HEK293 (cell line): ENCODE results near the gene ARL8B.

ENCODE experiments used
- GLI2 ChIP-seq: fragments of 450-650 bp; formaldehyde crosslinking; IDR thresholded peaks from 2 replicates; pipeline ENCODE4; 2017; ENCODE audit warnings: missing biosample characterization, missing genetic modification characterization, low read depth, borderline replicate concordance
- IKZF3 ChIP-seq: fragments of 450-650 bp; IDR thresholded peaks from 2 replicates; pipeline ENCODE4 v1.5.0; 2018; ENCODE audit warnings: missing biosample characterization, mild to moderate bottlenecking, missing genetic modification characterization, moderate library complexity
- SP3 ChIP-seq: fragments of 450-650 bp; formaldehyde crosslinking; IDR thresholded peaks from 2 replicates; pipeline ENCODE4 v1.5.1; 2016; ENCODE audit warnings: missing biosample characterization, missing genetic modification characterization
- ZFP69B ChIP-seq: fragments of 450-650 bp; formaldehyde crosslinking; IDR thresholded peaks from 2 replicates; pipeline ENCODE4 v1.5.1; 2016; ENCODE audit warnings: missing biosample characterization, missing genetic modification characterization
- ZNF114 ChIP-seq: fragments of 450-650 bp; formaldehyde crosslinking; IDR thresholded peaks from 2 replicates; pipeline ENCODE4 v1.5.0; 2017; ENCODE audit warnings: missing biosample characterization, missing genetic modification characterization
- ZNF174 ChIP-seq: fragments of 450-650 bp; formaldehyde crosslinking; IDR thresholded peaks from 2 replicates; pipeline ENCODE4 v1.5.0; 2017; ENCODE audit warnings: missing biosample characterization, mild to moderate bottlenecking, missing genetic modification characterization
- ZNF175 ChIP-seq: fragments of 450-650 bp; formaldehyde crosslinking; IDR thresholded peaks from 2 replicates; pipeline ENCODE4 v1.5.1; 2016; ENCODE audit warnings: missing biosample characterization, missing genetic modification characterization
- ZNF184 ChIP-seq: fragments of 450-650 bp; IDR thresholded peaks from 2 replicates; pipeline ENCODE4 v1.5.1; 2018; ENCODE audit warnings: missing biosample characterization, mild to moderate bottlenecking, missing genetic modification characterization
- ZNF239 ChIP-seq: fragments of 450-650 bp; formaldehyde crosslinking; IDR thresholded peaks from 2 replicates; pipeline ENCODE4 v1.5.1; 2016; ENCODE audit warnings: missing biosample characterization, missing genetic modification characterization
- ZNF416 ChIP-seq: fragments of 450-650 bp; formaldehyde crosslinking; IDR thresholded peaks from 2 replicates; pipeline ENCODE4 v1.5.1; 2016; ENCODE audit warnings: missing biosample characterization, missing genetic modification characterization
- ZNF473 ChIP-seq: fragments of 450-650 bp; formaldehyde crosslinking; IDR thresholded peaks from 2 replicates; pipeline ENCODE4 v1.5.1; 2017; ENCODE audit warnings: missing biosample characterization, missing genetic modification characterization
- ZNF544 ChIP-seq: fragments of 450-650 bp; formaldehyde crosslinking; IDR thresholded peaks from 2 replicates; pipeline ENCODE4 v1.5.0; 2017; ENCODE audit warnings: missing biosample characterization, missing genetic modification characterization
- ZNF571 ChIP-seq: fragments of 450-650 bp; formaldehyde crosslinking; IDR thresholded peaks from 2 replicates; pipeline ENCODE4 v1.5.0; 2017; ENCODE audit warnings: missing biosample characterization, missing genetic modification characterization
- ZNF785 ChIP-seq: fragments of 450-650 bp; formaldehyde crosslinking; IDR thresholded peaks from 2 replicates; pipeline ENCODE4 v1.5.1; 2016; ENCODE audit warnings: missing biosample characterization, missing genetic modification characterization
- TF ChIP-seq, protein P1 (sequence below): fragments of 450-650 bp; formaldehyde crosslinking; IDR thresholded peaks from 2 replicates; pipeline ENCODE4 v1.5.1; 2017; ENCODE audit warnings: missing biosample characterization, missing genetic modification characterization
- TF ChIP-seq, protein P2 (sequence below): fragments of 450-650 bp; formaldehyde crosslinking; IDR thresholded peaks from 2 replicates; pipeline ENCODE4 v1.5.1; 2016; ENCODE audit warnings: missing biosample characterization, missing genetic modification characterization
- TF ChIP-seq, protein P3 (sequence below): fragments of 450-650 bp; formaldehyde crosslinking; IDR thresholded peaks from 2 replicates; pipeline ENCODE4 v1.5.1; 2016; ENCODE audit warnings: missing biosample characterization, missing genetic modification characterization, borderline replicate concordance
- TF ChIP-seq, protein P4 (sequence below): fragments of 450-650 bp; formaldehyde crosslinking; conservative IDR thresholded peaks from 2 replicates; pipeline ENCODE4 v1.5.1; 2016; ENCODE audit warnings: low read depth, missing biosample characterization, missing genetic modification characterization
- TF ChIP-seq, protein P5 (sequence below): fragments of 450-650 bp; formaldehyde crosslinking; conservative IDR thresholded peaks from 2 replicates; pipeline ENCODE4 v1.5.1; 2016; ENCODE audit warnings: low read depth, missing biosample characterization, missing genetic modification characterization
- TF ChIP-seq, protein P6 (sequence below): fragments of 450-650 bp; formaldehyde crosslinking; IDR thresholded peaks from 2 replicates; pipeline ENCODE4 v1.5.1; 2016; ENCODE audit warnings: missing biosample characterization, missing genetic modification characterization

The ARL8B gene

DNA sequence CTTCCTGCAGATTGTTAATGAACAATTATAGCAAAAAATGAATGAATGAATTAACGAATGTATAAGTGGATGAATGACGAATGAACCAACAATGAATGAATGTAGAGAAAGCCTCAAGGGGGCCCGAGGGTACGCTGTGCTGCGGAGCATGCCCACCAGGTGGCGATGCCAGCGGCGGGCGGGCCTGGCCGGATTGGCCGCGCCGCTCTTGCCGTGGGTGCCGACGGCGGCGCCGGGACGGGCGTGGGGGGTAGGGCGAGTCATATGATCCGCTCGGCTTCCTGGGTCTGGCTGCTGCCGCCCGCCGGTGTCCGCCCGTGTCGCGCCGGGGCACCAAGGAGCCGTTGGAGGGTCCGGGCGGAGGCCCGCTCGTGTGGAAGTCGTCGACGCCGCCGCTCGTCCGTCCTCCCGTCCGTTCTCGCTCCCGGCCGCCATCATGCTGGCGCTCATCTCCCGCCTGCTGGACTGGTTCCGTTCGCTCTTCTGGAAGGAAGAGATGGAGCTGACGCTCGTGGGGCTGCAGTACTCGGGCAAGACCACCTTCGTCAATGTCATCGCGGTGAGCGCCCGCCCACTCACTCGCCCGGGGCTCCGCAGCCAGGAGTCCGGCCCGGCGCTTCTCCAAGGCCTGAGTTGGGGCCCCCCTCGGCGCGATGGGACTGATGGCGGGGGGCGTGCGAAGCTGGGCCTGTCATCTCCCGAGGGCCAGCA lies at the start of gene ARL8B (continued):
- TF ChIP-seq, protein P1, sequence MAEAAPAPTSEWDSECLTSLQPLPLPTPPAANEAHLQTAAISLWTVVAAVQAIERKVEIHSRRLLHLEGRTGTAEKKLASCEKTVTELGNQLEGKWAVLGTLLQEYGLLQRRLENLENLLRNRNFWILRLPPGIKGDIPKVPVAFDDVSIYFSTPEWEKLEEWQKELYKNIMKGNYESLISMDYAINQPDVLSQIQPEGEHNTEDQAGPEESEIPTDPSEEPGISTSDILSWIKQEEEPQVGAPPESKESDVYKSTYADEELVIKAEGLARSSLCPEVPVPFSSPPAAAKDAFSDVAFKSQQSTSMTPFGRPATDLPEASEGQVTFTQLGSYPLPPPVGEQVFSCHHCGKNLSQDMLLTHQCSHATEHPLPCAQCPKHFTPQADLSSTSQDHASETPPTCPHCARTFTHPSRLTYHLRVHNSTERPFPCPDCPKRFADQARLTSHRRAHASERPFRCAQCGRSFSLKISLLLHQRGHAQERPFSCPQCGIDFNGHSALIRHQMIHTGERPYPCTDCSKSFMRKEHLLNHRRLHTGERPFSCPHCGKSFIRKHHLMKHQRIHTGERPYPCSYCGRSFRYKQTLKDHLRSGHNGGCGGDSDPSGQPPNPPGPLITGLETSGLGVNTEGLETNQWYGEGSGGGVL (tag by site-specific recombination) = peak; percentile 88
- TF ChIP-seq ZNF239 (tag by site-specific recombination) (no peak), ZNF571 (tag by site-specific recombination) (no peak), ZNF184 (tag by site-specific recombination) (peak; percentile 76; the same call in 1 of the 2 replicates), ZNF175 (tag by site-specific recombination) (no peak), GLI2 (tag by site-specific recombination) (0 out of 2 replicates have a peak, but pooled peaks have one; percentile 2), ZNF544 (no peak), ZNF174 (tag by site-specific recombination) (peak; percentile 94), SP3 (tag by site-specific recombination) (peak; percentile 68; the same call in 1 of the 2 replicates), ZFP69B (tag by site-specific recombination) (peak; percentile 63), ZNF416 (tag by site-specific recombination) (no peak), ZNF473 (no peak), ZNF114 (no peak), ZNF785 (peak; percentile 57; the same call in 1 of the 2 replicates), IKZF3 (tag by site-specific recombination) (peak; percentile 83)
- TF ChIP-seq, protein P2, sequence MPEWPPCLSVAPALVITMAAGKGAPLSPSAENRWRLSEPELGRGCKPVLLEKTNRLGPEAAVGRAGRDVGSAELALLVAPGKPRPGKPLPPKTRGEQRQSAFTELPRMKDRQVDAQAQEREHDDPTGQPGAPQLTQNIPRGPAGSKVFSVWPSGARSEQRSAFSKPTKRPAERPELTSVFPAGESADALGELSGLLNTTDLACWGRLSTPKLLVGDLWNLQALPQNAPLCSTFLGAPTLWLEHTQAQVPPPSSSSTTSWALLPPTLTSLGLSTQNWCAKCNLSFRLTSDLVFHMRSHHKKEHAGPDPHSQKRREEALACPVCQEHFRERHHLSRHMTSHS = no peak
- TF ChIP-seq, protein P3, sequence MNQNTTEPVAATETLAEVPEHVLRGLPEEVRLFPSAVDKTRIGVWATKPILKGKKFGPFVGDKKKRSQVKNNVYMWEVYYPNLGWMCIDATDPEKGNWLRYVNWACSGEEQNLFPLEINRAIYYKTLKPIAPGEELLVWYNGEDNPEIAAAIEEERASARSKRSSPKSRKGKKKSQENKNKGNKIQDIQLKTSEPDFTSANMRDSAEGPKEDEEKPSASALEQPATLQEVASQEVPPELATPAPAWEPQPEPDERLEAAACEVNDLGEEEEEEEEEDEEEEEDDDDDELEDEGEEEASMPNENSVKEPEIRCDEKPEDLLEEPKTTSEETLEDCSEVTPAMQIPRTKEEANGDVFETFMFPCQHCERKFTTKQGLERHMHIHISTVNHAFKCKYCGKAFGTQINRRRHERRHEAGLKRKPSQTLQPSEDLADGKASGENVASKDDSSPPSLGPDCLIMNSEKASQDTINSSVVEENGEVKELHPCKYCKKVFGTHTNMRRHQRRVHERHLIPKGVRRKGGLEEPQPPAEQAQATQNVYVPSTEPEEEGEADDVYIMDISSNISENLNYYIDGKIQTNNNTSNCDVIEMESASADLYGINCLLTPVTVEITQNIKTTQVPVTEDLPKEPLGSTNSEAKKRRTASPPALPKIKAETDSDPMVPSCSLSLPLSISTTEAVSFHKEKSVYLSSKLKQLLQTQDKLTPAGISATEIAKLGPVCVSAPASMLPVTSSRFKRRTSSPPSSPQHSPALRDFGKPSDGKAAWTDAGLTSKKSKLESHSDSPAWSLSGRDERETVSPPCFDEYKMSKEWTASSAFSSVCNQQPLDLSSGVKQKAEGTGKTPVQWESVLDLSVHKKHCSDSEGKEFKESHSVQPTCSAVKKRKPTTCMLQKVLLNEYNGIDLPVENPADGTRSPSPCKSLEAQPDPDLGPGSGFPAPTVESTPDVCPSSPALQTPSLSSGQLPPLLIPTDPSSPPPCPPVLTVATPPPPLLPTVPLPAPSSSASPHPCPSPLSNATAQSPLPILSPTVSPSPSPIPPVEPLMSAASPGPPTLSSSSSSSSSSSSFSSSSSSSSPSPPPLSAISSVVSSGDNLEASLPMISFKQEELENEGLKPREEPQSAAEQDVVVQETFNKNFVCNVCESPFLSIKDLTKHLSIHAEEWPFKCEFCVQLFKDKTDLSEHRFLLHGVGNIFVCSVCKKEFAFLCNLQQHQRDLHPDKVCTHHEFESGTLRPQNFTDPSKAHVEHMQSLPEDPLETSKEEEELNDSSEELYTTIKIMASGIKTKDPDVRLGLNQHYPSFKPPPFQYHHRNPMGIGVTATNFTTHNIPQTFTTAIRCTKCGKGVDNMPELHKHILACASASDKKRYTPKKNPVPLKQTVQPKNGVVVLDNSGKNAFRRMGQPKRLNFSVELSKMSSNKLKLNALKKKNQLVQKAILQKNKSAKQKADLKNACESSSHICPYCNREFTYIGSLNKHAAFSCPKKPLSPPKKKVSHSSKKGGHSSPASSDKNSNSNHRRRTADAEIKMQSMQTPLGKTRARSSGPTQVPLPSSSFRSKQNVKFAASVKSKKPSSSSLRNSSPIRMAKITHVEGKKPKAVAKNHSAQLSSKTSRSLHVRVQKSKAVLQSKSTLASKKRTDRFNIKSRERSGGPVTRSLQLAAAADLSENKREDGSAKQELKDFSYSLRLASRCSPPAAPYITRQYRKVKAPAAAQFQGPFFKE = peak; percentile 55; the same call in 1 of the 2 replicates
- TF ChIP-seq, protein P4, sequence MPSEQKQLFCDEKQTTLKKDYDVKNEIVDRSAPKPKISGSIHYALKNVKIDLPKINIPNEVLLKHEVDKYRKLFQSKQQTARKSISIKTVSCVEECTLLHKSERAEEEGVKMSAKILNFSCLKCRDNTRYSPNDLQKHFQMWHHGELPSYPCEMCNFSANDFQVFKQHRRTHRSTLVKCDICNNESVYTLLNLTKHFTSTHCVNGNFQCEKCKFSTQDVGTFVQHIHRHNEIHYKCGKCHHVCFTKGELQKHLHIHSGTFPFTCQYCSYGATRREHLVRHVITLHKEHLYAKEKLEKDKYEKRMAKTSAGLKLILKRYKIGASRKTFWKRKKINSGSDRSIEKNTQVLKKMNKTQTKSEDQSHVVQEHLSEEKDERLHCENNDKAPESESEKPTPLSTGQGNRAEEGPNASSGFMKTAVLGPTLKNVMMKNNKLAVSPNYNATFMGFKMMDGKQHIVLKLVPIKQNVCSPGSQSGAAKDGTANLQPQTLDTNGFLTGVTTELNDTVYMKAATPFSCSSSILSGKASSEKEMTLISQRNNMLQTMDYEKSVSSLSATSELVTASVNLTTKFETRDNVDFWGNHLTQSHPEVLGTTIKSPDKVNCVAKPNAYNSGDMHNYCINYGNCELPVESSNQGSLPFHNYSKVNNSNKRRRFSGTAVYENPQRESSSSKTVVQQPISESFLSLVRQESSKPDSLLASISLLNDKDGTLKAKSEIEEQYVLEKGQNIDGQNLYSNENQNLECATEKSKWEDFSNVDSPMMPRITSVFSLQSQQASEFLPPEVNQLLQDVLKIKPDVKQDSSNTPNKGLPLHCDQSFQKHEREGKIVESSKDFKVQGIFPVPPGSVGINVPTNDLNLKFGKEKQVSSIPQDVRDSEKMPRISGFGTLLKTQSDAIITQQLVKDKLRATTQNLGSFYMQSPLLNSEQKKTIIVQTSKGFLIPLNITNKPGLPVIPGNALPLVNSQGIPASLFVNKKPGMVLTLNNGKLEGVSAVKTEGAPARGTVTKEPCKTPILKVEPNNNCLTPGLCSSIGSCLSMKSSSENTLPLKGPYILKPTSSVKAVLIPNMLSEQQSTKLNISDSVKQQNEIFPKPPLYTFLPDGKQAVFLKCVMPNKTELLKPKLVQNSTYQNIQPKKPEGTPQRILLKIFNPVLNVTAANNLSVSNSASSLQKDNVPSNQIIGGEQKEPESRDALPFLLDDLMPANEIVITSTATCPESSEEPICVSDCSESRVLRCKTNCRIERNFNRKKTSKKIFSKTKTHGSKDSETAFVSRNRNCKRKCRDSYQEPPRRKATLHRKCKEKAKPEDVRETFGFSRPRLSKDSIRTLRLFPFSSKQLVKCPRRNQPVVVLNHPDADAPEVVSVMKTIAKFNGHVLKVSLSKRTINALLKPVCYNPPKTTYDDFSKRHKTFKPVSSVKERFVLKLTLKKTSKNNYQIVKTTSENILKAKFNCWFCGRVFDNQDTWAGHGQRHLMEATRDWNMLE (tag by site-specific recombination) = peak; percentile 62
- TF ChIP-seq, protein P5, sequence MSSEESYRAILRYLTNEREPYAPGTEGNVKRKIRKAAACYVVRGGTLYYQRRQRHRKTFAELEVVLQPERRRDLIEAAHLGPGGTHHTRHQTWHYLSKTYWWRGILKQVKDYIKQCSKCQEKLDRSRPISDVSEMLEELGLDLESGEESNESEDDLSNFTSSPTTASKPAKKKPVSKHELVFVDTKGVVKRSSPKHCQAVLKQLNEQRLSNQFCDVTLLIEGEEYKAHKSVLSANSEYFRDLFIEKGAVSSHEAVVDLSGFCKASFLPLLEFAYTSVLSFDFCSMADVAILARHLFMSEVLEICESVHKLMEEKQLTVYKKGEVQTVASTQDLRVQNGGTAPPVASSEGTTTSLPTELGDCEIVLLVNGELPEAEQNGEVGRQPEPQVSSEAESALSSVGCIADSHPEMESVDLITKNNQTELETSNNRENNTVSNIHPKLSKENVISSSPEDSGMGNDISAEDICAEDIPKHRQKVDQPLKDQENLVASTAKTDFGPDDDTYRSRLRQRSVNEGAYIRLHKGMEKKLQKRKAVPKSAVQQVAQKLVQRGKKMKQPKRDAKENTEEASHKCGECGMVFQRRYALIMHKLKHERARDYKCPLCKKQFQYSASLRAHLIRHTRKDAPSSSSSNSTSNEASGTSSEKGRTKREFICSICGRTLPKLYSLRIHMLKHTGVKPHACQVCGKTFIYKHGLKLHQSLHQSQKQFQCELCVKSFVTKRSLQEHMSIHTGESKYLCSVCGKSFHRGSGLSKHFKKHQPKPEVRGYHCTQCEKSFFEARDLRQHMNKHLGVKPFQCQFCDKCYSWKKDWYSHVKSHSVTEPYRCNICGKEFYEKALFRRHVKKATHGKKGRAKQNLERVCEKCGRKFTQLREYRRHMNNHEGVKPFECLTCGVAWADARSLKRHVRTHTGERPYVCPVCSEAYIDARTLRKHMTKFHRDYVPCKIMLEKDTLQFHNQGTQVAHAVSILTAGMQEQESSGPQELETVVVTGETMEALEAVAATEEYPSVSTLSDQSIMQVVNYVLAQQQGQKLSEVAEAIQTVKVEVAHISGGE (tag by site-specific recombination) = peak; percentile 76
- TF ChIP-seq, protein P6, sequence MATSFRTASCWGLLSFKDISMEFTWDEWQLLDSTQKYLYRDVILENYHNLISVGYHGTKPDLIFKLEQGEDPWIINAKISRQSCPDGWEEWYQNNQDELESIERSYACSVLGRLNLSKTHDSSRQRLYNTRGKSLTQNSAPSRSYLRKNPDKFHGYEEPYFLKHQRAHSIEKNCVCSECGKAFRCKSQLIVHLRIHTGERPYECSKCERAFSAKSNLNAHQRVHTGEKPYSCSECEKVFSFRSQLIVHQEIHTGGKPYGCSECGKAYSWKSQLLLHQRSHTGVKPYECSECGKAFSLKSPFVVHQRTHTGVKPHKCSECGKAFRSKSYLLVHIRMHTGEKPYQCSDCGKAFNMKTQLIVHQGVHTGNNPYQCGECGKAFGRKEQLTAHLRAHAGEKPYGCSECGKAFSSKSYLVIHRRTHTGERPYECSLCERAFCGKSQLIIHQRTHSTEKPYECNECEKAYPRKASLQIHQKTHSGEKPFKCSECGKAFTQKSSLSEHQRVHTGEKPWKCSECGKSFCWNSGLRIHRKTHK (tag by site-specific recombination) = no peak
